KMS-11 (cell line): ENCODE measurements around the gene BMP8A.

Source experiments
- H2AFZ ChIP-seq: fragments of 200-600 bp; sonication (generic); 2 replicates; pipeline ENCODE4 v1.6.1; 2016; ENCODE audit warnings: antibody characterized with exemption, mixed run types, low read depth
- H3K27ac ChIP-seq: fragments of 200-600 bp; sonication (generic); 2 replicates; pipeline ENCODE4 v1.6.1; 2016; ENCODE audit warnings: mild to moderate bottlenecking, mixed run types
- H3K27me3 ChIP-seq: fragments of 200-600 bp; sonication (generic); 2 replicates; pipeline ENCODE4 v1.6.1; 2017; ENCODE audit warnings: mild to moderate bottlenecking, low read depth, mixed run types, moderate library complexity; ENCODE audit not compliant: insufficient read depth
- H3K36me3 ChIP-seq: fragments of 200-600 bp; sonication (generic); 2 replicates; pipeline ENCODE4 v1.6.1; 2017; ENCODE audit warnings: mild to moderate bottlenecking, mixed run types; ENCODE audit not compliant: insufficient read depth
- H3K4me1 ChIP-seq: fragments of 200-600 bp; sonication (generic); 2 replicates; pipeline ENCODE4 v1.6.1; 2016; ENCODE audit warnings: mild to moderate bottlenecking, low read depth, mixed run types; ENCODE audit not compliant: poor library complexity, severe bottlenecking
- H3K4me2 ChIP-seq: fragments of 200-600 bp; sonication (generic); 2 replicates; pipeline ENCODE4 v1.7.0; 2016; ENCODE audit warnings: mild to moderate bottlenecking, mixed run types
- H3K4me3 ChIP-seq: fragments of 200-600 bp; sonication (generic); IDR thresholded peaks from 2 replicates; pipeline ENCODE4 v1.6.1; 2017; ENCODE audit warnings: low read depth, low read length, mixed read lengths; ENCODE audit not compliant: insufficient read depth
- H3K79me2 ChIP-seq: fragments of 200-600 bp; sonication (generic); 2 replicates; pipeline ENCODE4 v1.6.1; 2016; ENCODE audit warnings: low read depth, mixed run types; ENCODE audit not compliant: insufficient read depth
- H3K9ac ChIP-seq: fragments of 200-600 bp; sonication (generic); 2 replicates; pipeline ENCODE4 v1.6.1; 2016; ENCODE audit warnings: mild to moderate bottlenecking, mixed run types
- H4K20me1 ChIP-seq: fragments of 200-600 bp; sonication (generic); 2 replicates; pipeline ENCODE4 v1.6.1; 2016; ENCODE audit warnings: mild to moderate bottlenecking, mixed run types; ENCODE audit not compliant: insufficient read depth
- TF ChIP-seq, protein P1 (sequence below): fragments of 200-600 bp; sonication (generic); conservative IDR thresholded peaks from 2 replicates; pipeline ENCODE4 v1.6.1; 2017; ENCODE audit warnings: low read depth, mild to moderate bottlenecking, antibody characterized with exemption, low read length, moderate library complexity, mixed read lengths

The BMP8A gene

DNA sequence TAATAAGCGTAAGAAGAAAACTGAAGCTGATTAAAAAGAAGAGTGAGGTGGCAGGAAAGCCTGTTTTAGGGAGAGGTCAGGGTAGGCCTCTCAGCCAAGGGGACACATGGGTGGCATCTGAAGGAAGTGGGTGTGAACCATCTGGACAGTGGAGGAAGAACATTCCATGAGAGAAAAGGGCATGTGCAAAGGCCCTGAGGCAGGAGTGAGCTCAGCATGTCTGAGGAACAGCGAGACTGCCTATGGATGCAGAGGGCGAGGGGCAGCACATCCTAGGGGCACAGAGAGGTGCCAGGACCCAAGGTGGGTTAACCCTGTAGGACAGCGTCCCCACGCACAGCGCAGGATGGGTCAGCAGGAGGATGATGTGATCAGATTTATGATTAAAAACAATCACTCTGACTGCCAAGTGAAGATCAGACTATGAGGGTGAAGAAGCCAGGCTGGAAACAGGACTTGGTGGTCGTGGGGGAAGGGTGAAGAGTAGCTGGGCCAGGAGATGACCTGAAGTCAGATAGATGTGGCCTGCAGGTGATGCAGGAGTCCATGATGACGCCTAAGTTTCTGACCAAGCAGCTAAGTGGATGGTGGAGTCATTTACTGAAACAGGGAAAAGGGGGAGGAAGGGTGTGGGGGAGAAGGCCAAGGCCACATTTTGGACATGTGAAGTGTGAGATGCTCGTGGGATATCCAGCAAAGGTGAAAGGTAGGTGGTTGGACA, 47.3 kb downstream of the BMP8A start:
- Histone ChIP-seq H3K27ac (no peak overlapping the region; the same call in 1 of the 2 replicates), H3K27me3 (no peaks in the 10 kb centered on the region), H4K20me1 (no peaks in the 10 kb centered on the region), H3K4me2 (no peak overlapping the region; the same call in 1 of the 2 replicates), H2AFZ (peak overlapping the region; percentile 49; the same call in 1 of the 2 replicates), H3K36me3 (no peaks in the 10 kb centered on the region), H3K4me3 (no peak overlapping the region), H3K79me2 (no peaks in the 10 kb centered on the region), H3K9ac (no peak overlapping the region), H3K4me1 (peaks cover 9% of the 10 kb centered on the region)
- TF ChIP-seq, protein P1, sequence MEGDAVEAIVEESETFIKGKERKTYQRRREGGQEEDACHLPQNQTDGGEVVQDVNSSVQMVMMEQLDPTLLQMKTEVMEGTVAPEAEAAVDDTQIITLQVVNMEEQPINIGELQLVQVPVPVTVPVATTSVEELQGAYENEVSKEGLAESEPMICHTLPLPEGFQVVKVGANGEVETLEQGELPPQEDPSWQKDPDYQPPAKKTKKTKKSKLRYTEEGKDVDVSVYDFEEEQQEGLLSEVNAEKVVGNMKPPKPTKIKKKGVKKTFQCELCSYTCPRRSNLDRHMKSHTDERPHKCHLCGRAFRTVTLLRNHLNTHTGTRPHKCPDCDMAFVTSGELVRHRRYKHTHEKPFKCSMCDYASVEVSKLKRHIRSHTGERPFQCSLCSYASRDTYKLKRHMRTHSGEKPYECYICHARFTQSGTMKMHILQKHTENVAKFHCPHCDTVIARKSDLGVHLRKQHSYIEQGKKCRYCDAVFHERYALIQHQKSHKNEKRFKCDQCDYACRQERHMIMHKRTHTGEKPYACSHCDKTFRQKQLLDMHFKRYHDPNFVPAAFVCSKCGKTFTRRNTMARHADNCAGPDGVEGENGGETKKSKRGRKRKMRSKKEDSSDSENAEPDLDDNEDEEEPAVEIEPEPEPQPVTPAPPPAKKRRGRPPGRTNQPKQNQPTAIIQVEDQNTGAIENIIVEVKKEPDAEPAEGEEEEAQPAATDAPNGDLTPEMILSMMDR, result no peak

DNA sequence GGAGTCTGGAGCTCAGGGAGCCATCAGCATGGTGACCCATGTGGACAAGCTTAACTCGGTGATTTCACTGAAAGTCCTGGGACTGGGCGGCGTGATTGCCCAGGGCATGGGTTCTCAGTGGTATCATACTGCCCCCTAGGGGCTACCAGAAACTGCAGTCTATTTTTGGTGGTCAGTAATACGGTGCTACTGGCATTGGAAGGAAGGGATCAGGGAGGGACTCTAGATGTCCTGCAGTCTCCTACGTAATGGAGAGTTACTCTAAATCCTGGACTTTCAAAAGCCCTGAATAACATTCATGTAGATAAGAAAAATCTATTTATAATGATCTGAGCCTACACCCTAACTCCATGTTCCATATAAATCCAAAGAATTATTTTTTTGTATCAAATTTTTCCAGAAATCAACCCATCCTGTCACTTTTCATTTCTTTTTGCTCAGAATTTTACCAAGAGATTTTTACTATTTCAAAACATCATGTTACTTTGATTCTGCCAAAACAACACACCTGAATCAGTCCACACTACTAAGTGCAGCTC, 47.9 kb downstream of the BMP8A start:
- Histone ChIP-seq H3K4me2 (no peak overlapping the region; the same call in 1 of the 2 replicates), H3K79me2 (no peaks in the 10 kb centered on the region), H3K4me3 (no peak overlapping the region), H3K36me3 (no peaks in the 10 kb centered on the region), H4K20me1 (no peaks in the 10 kb centered on the region), H3K27ac (no peak overlapping the region), H3K9ac (no peak overlapping the region), H2AFZ (peak overlapping the region; percentile 49; the same call in 1 of the 2 replicates), H3K27me3 (no peaks in the 10 kb centered on the region), H3K4me1 (peaks cover 9% of the 10 kb centered on the region)
- TF ChIP-seq, protein P1, result peak; percentile 93

DNA sequence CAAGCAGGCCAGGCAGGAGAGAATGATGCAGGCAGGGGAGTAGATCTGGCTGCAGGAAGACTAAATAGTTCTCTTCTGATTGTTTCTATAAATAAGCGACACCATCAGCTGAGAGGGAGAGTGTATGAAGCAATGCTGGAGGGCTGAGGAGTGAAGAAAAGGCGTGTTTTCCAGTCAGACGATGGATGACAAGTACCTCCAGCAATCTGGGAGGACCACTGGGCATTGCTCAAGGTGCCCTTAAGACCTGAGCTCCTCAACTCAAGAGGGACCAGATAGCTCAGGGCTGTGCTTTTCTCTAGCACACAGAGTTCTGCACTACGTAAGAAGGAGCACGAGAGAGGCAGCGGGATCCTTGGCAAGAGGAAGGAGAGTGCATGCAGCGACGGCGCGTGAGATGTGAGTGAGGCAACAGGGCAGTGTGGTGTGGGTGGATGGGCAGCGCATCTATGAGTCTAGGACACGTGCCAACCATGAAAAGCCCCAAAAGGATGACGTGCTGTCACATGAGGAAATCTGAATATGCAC, 49.1 kb downstream of the BMP8A start:
- Histone ChIP-seq H3K27ac (no peak overlapping the region), H3K4me3 (no peak overlapping the region), H3K4me1 (peaks cover 9% of the 10 kb centered on the region), H3K9ac (no peak overlapping the region), H3K27me3 (no peaks in the 10 kb centered on the region), H4K20me1 (no peaks in the 10 kb centered on the region), H3K36me3 (no peaks in the 10 kb centered on the region), H2AFZ (no peak overlapping the region), H3K4me2 (no peak overlapping the region), H3K79me2 (no peaks in the 10 kb centered on the region)
- TF ChIP-seq, protein P1, result no peak

DNA sequence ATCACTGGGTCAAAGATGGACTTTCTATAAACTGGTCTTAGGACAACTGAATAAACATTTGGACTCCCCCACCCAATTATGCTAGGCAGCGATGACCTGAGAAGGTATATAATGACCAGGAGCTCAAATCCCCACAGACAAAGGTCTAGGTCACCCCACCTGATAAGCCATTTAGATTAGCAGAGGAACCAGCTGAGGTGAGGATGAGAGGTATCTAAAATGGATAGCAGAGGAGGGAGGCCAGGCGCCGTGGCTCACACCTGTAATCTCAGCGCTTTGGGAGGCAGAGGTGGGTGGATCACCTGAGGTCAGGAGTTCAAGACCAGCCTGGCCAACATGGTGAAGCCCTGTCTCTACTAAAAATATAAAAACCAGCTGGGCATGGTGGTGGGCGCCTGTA, 51.5 kb downstream of the BMP8A start:
- no peak overlapping the region for H3K4me3 ChIP-seq
- no peak overlapping the region for H3K9ac ChIP-seq
- no peaks in the 10 kb centered on the region for H4K20me1 ChIP-seq
- H2AFZ ChIP-seq, result no peak overlapping the region
- no peak overlapping the region for H3K27ac ChIP-seq
- H3K4me2 ChIP-seq, result no peak overlapping the region
- peaks cover 9% of the 10 kb centered on the region for H3K4me1 ChIP-seq
- H3K79me2 ChIP-seq, result no peaks in the 10 kb centered on the region
- H3K36me3 ChIP-seq, result no peaks in the 10 kb centered on the region
- TF ChIP-seq, protein P1, result no peak
- H3K27me3 ChIP-seq, result no peaks in the 10 kb centered on the region
